ENCODE measurements around the gene ENO2. TPM values are rescaled to one million over a fixed set of nuclear protein-coding genes. Genes with fewer than 3 reads are reported as not detected.

Gene ENO2
- total RNA-seq, 2 experiments from 2014 or later: 171 to 175 TPM

DNA sequence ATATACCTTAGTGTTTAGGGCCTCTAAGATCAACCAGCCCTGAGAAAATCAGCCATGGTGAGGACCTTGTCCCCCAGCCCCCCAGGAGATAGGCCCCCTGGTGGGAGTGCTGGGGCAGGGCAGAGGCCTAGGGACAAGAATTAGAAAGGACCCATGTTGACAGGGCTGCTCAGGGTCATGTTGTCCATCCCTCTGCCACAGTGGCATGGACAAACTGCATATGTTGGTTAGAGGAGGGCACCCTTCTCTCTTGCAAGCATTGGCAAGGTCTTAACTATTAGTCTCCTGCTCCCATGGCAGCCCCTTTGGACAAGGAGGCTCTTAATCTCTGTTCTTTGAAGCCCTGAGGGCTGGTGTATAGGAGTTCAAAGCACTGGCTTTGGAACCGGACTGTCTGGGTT, 36.0 kb downstream of the ENO2 start:
- CTCF ChIA-PET: interaction anchor here (1.4 to 11.8 kb wide), 5 partner anchors 10 to 81 kb away, joined by 4 to 337 read pairs (median 5); no protein-coding TSS in a partner anchor
- POLR2A ChIA-PET: interaction anchor here (1.3 to 12.5 kb wide), 2 partner anchors 10 to 12 kb away, joined by 3 to 353 read pairs; no protein-coding TSS in a partner anchor

DNA sequence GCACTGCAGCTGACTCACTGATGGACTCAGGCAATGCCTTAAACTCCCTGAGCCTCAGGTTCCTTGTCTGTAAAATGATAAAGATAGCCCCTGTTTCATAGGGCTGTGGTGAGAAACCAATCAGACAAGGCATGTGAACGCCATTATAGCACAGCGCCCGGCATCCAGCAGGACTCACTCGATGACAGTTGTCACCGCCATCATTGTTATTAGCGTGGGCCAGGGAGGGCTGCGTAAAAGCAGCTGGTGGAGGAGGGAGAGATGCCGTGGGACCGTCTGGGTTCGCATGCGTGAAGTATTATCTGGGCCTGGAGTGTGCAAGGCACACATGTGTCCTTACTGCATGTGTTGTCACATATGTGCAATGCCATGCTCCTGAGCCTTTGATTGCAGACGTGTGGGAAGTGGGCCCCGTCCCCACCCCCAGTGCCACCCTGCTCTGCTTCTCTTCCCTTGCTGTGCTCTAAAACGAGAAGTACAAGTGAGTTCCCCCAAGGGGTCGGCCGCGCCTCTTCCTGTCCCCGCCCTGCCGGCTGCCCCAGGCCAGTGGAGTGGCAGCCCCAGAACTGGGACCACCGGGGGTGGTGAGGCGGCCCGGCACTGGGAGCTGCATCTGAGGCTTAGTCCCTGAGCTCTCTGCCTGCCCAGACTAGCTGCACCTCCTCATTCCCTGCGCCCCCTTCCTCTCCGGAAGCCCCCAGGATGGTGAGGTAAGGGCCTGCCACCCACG, 36.6 kb downstream of the ENO2 start, which contains the start of gene PTPN6:
Gene PTPN6 (plus strand): TSS at position 546 of the 730 bp plus-strand sequence. CDS start 157 bp downstream, at position 703.
- ChIA-PET POLR2A (interaction anchor here (1.0 to 12.5 kb wide), 4 partner anchors 9 to 26 kb away, joined by 3 to 353 read pairs (median 10); no protein-coding TSS in a partner anchor), CTCF (interaction anchor here (0.7 to 11.8 kb wide), 6 partner anchors 8 to 157 kb away, joined by 3 to 337 read pairs (median 3); partner anchors contain the start of gene C1R)

DNA sequence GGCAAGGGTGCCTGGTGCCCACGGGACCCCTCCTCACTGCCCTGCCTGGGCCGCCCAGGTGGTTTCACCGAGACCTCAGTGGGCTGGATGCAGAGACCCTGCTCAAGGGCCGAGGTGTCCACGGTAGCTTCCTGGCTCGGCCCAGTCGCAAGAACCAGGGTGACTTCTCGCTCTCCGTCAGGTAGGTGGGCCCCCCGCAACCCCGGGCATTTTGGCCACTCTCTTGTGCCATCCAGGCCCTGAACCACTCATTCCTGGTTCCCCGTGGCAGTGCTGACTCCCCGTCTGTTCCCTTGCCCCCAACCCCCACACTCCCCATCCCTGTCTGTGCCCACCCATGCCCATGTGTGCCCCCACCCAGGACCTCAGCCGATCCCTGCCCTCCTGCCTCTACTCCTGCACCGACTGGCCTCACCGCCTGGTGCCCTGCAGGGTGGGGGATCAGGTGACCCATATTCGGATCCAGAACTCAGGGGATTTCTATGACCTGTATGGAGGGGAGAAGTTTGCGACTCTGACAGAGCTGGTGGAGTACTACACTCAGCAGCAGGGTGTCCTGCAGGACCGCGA, 37.3 kb downstream of the ENO2 start:
- CTCF ChIA-PET: interaction anchor here (0.7 to 11.8 kb wide), 6 partner anchors 9 to 156 kb away, joined by 3 to 337 read pairs (median 3); partner anchors contain the start of gene C1R
- POLR2A ChIA-PET: interaction anchor here (0.6 to 12.5 kb wide), 7 partner anchors 8 to 157 kb away, joined by 3 to 353 read pairs (median 5); partner anchors contain the start of genes C12orf57 and RNU7-1

- POLR2A ChIA-PET: interaction anchor here (0.6 to 12.5 kb wide), 6 partner anchors 8 to 156 kb away, joined by 3 to 353 read pairs (median 10); partner anchors contain the start of genes C12orf57 and RNU7-1
- CTCF ChIA-PET: interaction anchor here (1.1 to 11.8 kb wide), 4 partner anchors 8 to 156 kb away, joined by 3 to 337 read pairs (median 10); partner anchors contain the start of genes C12orf57 and RNU7-1
Observed at GRCh38 chr12:6952121-6952862, 37.9 kb downstream of the ENO2 start.

DNA sequence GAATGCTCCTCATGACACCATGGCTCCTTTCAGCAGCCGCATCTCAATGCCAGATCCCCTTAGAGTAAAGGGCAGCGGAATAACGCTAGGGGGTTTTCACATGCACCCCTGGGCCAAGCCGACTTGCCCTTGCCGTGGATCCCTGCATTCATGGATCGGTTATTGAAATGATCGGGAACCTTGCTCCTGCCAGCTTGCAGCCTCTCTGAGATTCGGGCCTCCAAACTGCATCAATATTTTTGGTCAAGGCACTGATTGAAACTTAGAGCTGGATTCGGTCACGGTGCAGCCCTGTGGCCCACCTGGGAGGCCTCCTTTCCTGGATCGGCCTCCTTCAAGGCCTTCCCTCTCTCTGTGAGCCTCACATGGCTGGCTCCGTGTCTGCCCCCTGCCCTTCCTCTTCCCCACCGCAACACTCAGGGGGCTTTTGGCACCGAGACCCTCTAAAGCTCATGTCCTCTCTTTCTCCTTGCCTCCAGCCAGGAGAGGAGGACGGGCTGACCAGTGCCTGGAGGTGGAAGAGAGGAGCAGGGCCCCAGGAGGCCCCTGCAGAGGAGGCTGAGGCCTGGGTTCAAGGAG, 38.6 kb downstream of the ENO2 start:
- ChIA-PET POLR2A (interaction anchor here (1.5 to 12.5 kb wide), 4 partner anchors 7 to 16 kb away, joined by 5 to 353 read pairs (median 17); partner anchors contain the start of genes C12orf57 and RNU7-1), CTCF (interaction anchor here (1.6 to 11.8 kb wide), 3 partner anchors 8 to 16 kb away, joined by 10 to 337 read pairs (median 11); partner anchors contain the start of genes C12orf57 and RNU7-1)

- ChIA-PET POLR2A (interaction anchor here (1.0 to 13.5 kb wide), 6 partner anchors 6 to 16 kb away, joined by 4 to 353 read pairs (median 17); partner anchors contain the start of genes C12orf57, PTPN6 and RNU7-1), CTCF (interaction anchor here (1.6 to 13.2 kb wide), 4 partner anchors 6 to 11 kb away, joined by 9 to 337 read pairs (median 174); partner anchors contain the start of genes C12orf57, PTPN6 and RNU7-1)
Observed at GRCh38 chr12:6953442-6954315, 39.3 kb downstream of the ENO2 start.

DNA sequence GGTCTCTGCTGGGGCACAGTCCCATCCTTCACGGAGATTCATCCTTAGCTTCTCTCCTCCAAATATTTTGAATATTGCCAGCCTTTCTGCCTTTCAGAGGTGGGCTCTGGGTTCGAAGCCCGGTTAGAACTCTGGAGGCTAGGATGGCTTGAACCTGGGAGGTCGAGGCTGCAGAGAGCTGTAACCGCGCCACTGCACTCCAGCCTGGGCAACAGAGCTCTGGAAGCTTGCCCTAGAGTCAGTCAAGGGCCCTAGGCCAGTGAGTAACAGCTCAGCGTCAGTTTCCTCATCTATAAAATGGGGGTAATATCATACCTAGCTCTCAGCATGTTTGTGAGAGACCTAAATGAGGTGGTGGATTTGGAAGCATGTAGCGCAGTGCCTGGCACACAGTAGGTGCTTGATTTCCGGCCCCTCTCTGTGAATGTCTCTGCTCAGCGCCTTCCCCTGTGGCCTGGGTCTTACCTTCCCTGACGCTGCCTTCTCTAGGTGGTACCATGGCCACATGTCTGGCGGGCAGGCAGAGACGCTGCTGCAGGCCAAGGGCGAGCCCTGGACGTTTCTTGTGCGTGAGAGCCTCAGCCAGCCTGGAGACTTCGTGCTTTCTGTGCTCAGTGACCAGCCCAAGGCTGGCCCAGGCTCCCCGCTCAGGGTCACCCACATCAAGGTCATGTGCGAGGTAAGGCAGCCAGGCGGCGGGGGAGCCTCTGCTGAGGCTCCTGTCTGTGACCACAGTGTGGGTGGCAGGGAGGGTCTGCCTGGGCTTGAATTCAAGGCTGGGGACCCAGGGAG, 40.1 kb downstream of the ENO2 start:
- POLR2A ChIA-PET: interaction anchor here (1.0 to 13.5 kb wide), 3 partner anchors 7 to 16 kb away, joined by 4 to 353 read pairs (median 5); partner anchors contain the start of genes C12orf57, PTPN6 and RNU7-1
- CTCF ChIA-PET: interaction anchor here (1.9 to 13.2 kb wide), 2 partner anchors 7 to 10 kb away, joined by 9 to 337 read pairs; partner anchors contain the start of genes C12orf57, PTPN6 and RNU7-1

- ChIA-PET CTCF (interaction anchor here (0.7 to 13.2 kb wide), 5 partner anchors 8 to 18 kb away, joined by 3 to 337 read pairs (median 6); partner anchors contain the start of genes C12orf57, PTPN6 and RNU7-1), POLR2A (interaction anchor here (1.0 to 13.5 kb wide), 2 partner anchors 8 to 9 kb away, joined by 5 to 353 read pairs; partner anchors contain the start of genes C12orf57, PTPN6 and RNU7-1)
Observed at GRCh38 chr12:6955108-6956020, 41.0 kb downstream of the ENO2 start.

DNA sequence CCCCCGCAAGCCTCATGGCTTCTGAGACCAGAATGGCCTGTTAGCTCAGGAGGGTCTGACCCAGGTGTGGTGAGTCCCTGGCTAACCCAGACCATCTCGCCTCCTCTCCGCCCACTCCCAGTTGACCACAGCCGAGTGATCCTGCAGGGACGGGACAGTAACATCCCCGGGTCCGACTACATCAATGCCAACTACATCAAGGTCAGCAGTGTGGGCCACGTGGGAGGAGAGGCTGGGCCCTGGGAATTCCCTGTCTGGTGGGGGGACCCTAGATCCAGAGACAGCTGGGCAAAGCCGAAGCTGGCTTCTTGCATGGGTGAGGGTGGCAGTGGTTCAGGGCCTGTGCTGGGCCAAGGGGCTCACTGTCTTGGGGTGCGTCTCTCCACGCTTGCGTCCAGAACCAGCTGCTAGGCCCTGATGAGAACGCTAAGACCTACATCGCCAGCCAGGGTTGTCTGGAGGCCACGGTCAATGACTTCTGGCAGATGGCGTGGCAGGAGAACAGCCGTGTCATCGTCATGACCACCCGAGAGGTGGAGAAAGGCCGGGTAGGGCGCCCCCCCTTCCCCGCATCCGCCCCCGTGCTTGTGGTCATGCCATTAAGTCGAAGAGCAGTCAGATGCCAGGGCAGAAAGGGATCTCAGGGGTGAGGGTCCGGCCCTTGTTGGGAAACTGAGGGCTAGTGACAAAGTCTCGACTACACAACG, 41.8 kb downstream of the ENO2 start:
- CTCF ChIA-PET: interaction anchor here (0.7 to 13.2 kb wide), 4 partner anchors 8 to 18 kb away, joined by 3 to 337 read pairs (median 4); partner anchors contain the start of genes C12orf57, PTPN6 and RNU7-1
- POLR2A ChIA-PET: interaction anchor here (13.5 kb wide), 1 partner anchor 9 kb away, joined by 353 read pairs; the partner anchor contains the start of genes C12orf57, PTPN6 and RNU7-1

GRCh38 chr12:6957151-6957701, 42.8 kb downstream of the ENO2 start:
- ChIA-PET CTCF (interaction anchor here (1.4 to 13.2 kb wide), 3 partner anchors 10 to 19 kb away, joined by 6 to 337 read pairs (median 52); partner anchors contain the start of genes C12orf57, PTPN6 and RNU7-1), POLR2A (interaction anchor here (13.5 kb wide), 1 partner anchor 10 kb away, joined by 353 read pairs; the partner anchor contains the start of genes C12orf57, PTPN6 and RNU7-1)

- ChIA-PET CTCF (interaction anchor here (1.5 to 13.2 kb wide), 4 partner anchors 10 to 32 kb away, joined by 4 to 337 read pairs (median 30); partner anchors contain the start of genes C12orf57, PTPN6 and RNU7-1), POLR2A (interaction anchor here (1.4 to 13.5 kb wide), 2 partner anchors 11 to 18 kb away, joined by 4 to 353 read pairs; partner anchors contain the start of genes C12orf57, PTPN6 and RNU7-1)
Observed at GRCh38 chr12:6957741-6958608, 43.6 kb downstream of the ENO2 start.

DNA sequence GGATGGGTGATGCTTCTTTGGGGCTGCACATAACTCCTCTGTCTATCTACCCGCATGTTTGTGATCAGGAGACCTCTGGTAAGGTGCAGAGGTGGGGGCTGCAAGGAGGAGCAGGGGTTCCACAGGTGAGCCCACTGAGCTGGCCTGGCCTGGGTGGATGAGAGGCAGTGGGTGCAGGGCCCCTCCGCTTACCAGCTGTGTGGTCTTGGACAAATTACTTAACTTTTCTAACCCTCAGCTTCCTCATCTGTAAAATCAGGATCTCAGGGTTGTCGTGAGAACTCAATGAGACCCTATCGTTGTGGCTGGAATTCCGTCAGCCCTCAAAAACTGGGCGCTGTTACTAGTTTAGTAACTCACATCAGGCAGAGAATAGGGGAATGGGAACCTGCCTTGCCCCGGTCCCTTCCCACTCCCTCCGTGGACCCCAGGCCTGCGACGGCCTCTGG, 44.3 kb downstream of the ENO2 start:
- POLR2A ChIA-PET: interaction anchor here (1.0 to 13.5 kb wide), 5 partner anchors 10 to 89 kb away, joined by 3 to 353 read pairs (median 7); partner anchors contain the start of genes C12orf57, PTPN6 and RNU7-1
- CTCF ChIA-PET: interaction anchor here (0.9 to 13.2 kb wide), 5 partner anchors 10 to 67 kb away, joined by 4 to 337 read pairs (median 8); partner anchors contain the start of genes C12orf57, PTPN6 and RNU7-1

All from activated CD8-positive, alpha-beta memory T cell treated with anti-CD3 and anti-CD28 coated beads for 36 hours (primary cell).